NCI-H1930 (cell line): ENCODE measurements around the gene RNF5.
"Not testable (repeated sequence)": the region's sequence is repeated elsewhere in the genome, so short reads cannot be mapped to it uniquely, and the experiment has no call there.

ENCODE experiments used
- DNase-seq, 2 experiments: peaks; one replicate each; lab custom pipeline; 2025; lab: John Stamatoyannopoulos, UW

RNF5 gene

DNA sequence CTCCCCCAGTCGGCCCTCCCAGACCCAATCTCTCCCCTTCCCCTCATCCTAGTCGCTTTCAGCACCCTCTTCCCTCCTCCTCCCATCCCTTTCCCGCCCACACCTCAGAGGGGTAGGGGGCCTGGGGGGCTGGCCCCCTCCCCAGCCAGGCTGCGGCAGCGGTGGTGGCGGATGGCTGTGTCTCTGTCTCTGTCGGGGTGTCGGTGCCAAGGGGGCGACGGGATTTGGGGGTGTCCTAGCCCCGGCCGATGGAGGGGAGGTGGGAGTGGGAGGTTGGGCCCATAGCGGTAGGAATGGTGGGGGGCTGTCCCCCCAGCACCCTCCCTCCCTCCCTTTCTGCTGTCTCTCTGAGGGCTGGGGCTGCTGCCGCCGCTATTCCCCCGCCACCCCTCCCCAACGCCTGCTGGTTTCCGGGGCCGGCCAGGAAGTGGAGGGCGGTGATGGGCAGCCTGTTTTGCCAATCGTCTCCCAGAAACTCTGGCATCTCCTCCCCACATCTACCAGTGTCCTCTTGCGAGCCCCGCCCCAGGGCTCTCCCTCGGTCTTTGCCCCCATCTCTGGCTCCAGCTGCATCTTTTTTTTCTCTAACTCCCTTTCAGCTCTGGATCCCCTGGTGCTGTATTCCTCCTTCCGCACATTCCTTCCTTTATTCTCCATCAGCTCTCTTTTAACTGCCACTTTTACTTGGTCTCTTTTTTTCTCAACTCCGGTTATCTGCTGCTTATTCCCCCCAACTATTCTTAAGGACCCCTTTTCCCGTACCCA, 2.3 kb upstream of the RNF5 start, which contains the start of gene AGPAT1:
Gene AGPAT1, minus strand, starts transcription at position 374 of the 765 bp plus-strand sequence. CDS start 4,588 bp downstream, outside the sequence.
- DNase-seq: peak; percentile 84 to 94

DNA sequence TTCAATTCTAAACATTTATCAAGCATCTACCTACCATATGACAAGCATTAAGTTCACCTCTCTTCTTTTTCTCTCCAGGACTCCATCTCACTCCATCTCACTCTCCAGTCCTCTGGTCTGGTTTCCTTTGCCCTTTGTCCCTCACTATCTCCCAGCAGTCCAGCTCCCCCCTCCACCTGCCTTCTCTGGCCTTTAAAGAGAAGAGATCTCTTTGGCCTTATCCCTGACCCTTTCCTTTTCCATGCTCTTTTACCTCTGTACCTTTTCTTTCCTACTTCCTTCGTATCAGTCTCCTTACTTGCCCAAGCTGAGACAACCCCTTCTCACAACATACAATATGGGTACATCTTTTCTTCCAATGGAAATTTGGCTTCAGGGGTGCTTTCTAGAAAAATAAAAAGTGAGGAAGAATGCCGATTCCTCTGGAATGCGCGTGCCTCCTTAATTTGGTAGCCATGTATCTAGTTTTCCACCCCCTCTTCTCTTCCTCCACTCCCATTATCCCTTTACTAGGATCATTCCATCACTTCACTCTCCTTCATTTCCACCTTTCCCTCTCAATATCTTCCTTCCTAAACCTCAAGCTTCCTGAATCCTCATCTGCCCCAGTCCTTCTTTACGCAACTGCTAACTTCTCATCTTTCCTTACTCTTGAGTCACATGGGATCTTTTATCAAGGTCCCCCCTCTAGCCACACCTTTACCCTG, 1.6 kb upstream of the RNF5 start:
- DNase-seq: no peak

DNA sequence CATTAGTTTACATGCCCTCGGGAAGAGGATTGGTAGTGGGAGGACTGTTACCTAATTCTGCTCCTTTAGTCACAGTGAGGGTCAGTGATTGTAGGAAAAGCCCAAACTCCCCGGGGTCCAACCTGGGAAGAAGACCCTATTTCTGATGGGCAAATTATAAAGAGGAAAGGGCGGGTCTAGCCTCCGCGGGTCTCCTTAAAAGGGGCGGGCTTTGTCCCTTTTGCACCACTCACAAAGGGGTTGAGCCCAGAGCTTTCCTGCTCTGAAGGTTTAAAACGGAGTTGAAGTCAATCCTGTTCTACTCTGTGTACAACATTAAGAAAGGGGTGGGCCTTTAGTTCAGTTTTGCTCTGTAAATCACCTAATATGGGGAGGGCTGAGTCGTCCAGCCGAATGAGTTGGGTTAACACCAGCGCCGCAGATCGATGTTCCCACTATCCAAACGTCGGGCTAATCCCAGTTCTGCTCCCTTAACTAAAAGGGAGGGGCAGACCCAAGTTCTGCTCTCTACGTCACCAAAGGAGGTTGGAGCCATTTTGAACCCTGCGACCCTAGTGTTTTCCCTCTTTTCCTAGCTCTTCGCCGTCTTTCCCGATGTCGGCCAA, 920 bp upstream of the RNF5 start:
- DNase-seq: peak in 1 of 2 experiments; percentile 69

DNA sequence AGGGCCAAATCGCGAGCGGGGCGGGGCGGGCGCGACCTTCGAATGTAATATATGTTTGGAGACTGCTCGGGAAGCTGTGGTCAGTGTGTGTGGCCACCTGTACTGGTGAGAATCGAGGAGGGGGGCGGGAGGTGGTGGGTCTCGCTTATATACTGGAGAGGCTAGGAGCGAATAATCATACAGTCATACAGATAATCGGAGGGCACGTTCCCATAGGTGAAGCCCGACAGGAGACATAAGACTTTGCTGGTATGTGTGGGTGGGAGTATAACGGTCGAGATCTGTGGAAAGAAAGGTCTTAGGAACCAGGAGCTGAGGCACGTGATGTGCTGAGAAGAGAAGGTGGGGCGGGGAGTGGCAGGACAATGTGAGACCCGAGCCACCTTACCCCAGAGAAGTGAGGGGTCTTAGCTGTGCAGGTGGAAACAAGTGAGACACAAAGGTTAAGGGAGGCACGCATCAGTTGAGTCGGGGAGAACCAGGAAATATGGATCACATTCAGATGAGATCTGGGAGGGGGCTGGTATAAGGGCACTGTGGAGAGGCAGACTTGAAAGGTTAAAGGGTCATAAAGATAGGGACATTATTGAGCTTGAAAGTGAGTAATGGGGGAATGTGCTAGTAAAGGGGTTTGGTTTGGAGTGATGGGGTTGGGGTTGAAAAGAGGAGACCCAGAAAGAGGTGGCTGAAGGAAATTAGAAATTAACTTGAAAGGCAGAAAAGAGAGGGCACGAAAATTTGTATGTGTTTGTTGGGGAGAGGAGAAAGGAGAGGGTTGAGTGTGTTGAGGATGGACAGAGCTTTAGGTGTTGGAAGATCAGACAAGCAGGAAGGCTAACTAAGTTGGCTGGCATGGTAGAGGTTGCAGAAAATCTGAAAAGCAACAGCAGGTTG, 589 bp downstream of the RNF5 start:
- DNase-seq: no peak

DNA sequence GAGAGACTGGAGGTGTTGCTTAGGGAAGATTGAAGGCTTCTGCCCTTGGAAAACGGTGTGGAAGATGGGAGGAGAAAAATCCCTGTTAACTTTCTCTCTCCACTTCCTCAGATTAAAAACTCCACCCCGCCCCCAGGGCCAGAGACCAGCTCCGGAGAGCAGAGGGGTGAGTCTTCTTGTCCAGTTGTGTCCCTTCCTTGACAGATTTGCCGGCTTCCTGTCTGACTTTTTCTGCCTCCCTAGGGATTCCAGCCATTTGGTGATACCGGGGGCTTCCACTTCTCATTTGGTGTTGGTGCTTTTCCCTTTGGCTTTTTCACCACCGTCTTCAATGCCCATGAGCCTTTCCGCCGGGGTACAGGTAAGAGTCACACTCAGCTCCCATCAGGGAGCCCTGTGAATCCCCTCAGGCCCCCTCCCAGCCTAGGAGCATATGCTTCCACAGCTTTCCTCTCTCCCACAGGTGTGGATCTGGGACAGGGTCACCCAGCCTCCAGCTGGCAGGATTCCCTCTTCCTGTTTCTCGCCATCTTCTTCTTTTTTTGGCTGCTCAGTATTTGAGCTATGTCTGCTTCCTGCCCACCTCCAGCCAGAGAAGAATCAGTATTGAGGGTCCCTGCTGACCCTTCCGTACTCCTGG, 1.7 kb downstream of the RNF5 start:
- no peak for DNase-seq

DNA sequence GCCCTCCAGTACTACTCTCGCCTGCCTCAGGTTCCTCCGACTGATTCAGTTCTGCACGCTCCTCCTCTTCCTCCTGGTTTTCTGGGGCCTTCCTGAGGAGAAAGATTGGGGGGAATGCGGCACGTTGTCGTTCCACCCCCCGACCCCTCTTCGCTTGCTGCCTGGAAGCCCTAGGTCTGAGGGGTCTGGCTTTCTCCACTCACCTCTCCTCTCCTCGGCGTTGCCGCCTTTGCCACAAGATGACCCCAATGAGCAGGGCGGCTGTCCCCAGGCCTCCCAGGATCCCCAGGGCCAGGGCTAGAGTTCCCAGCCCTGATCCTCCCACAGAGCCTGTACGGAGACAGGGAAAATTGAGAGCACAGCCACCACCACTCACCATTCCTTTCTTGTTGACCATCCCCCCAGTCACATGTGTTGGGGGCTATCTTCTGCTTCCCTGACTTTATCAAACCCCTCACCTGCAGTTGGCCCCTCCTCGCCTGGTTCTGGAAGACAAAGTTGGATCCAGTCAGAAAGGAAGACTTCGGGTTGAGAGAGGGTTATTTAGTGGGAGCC, 3.0 kb downstream of the RNF5 start:
- DNase-seq: no peak

DNA sequence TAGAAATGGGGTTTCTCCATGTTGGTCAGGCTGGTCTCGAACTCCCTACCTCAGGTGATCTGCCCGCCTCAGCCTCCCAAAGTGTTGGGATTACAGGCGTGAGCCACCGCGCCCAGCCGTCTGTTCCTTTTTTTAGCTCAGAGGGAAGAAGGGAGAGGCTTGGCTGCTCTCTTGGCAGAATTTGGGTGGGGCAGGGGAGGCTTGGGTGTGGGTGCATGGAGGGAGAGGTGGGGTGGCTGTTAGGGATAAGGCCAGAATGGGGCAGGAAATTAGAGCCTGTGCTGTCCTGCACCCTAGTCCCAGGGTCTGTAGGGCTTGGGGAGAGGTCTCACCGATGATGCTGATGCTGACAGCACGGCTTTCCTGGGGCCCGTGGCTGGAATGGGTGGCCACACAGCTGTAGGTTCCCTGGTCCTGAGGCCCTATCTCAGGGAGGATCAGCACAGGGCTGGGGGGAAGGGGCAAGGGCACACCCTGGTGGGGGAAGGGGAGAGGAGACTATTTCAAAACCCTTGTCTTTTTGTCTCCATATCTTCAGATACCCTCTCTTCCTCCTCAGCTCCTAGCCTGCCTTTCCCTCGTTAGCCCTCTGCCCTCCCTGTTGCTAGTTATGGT, 3.8 kb downstream of the RNF5 start:
- DNase-seq: no peak

DNA sequence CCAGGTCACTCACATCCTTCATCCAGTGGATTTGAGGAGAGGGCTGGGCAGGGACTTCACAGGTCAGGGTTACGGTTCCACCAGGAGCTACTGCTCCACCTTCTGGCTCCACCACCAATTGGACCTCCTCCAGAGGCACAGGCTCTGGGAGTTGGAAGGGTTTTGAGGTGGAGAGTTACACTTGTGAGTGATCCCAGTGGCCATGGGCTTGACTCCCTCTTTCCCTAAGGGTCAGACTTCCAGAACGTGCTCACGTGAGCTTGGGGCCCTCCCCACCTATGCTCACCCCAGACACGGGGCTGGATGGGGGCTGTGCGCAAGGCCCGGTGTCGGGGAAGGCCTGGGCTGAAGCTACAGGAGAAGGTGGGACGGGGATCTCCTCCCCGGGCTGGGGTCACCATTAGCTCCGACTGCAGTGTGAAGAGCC, 4.4 kb downstream of the RNF5 start:
- DNase-seq: no peak

DNA sequence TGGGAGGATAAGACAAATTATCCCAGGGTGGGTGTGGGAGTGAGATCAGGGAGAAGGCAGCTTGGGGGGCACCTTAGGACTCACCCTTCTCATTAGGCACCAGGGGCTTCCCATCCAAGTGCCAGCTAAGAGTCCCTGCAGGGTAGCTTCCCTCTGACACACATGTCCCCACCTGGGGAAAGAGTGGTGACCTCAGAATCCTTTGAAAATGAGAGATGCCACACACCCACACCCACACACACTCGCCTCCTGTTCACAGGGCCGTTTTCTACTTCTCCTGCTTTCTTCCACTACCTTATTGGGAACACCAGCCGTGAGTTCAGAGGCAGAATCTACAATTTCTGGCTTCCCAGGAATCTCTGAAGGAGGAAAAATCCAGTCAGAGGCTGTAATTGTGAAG, 4.8 kb downstream of the RNF5 start:
- no peak for DNase-seq

DNA sequence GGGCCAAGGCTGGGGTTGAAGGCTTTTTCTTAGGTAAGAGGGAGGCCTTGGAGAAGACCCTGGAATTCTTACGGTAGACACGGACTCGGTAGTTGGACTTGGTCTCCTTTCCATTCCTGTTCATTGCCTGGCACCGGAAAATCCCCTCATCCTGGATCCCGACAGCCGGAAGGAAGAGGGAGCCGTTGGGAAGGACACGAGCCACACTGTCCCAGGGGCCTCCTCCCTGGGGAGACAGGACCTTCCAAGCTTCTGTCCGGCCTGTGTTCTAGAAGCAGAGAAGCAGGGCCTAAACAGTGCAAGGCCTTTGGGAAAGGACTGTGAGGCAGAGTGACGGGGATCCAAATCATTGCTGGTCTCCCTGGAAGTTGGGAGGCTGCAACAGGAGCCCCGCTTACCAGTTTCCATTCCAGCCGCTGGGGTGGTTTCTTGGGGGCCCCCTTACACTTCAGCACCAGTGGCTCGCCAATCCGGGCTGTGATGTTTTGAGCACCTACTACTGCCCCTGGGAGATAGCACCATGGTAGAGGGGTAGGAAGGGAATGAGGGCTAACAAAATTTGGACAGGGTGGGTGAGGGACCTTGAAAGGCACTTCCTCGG, 5.4 kb downstream of the RNF5 start:
- DNase-seq: no peak

DNA sequence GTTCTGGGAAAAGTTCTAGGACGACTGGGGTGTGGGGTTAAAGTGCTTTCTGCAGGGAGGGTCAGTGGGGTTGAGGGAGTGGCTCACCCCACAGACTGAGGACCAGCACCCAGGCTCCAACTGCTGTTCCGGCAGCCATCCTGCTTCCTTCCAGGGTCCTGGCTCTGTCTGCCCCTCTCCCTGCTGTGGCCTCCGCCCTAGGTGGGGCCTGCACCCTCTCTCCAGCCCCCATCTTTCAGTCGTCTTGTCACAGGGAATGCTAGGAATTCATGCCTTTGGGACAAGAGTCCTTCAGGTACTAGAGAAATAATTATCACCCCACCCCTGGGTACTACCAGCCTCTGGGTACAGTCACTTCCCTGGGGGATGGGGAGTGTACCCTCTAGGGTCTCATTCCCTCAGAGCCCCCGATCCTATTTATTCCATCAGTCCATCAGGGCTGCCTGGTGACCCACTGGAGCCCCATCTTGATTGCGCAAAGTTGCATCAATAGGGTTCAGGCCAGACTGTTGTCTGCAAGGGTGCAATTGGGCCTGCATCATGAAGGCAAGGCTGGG, 6.0 kb downstream of the RNF5 start, which contains the start of gene AGER:
Gene AGER, minus strand, starts transcription at position 170 of the 557 bp plus-strand sequence. Its CDS starts 31 bp downstream, at position 139.
- DNase-seq: no peak

DNA sequence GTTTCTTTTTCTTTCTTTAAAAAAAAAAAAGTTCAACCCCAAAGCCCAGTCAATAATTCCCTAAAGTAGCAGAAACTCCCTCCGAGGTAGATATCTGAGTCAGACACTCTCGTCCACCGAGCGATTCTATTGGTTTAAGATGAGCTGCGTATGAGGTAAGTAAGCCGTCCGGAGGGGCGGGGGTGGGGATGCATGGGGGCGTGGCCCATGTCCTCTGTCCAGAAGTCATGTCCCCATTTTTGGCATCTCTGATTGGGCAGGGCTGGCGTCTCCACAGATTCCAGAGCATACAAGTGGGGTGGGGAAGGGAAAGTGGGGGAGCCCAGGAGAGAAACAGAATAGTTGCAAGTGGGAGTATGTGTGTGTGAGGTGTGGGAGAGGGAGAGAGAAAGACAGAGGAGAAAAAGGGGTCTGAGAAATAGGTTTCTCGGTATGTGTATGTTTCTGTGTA, 7.5 kb downstream of the RNF5 start:
- not testable (repeated sequence) for DNase-seq

DNA sequence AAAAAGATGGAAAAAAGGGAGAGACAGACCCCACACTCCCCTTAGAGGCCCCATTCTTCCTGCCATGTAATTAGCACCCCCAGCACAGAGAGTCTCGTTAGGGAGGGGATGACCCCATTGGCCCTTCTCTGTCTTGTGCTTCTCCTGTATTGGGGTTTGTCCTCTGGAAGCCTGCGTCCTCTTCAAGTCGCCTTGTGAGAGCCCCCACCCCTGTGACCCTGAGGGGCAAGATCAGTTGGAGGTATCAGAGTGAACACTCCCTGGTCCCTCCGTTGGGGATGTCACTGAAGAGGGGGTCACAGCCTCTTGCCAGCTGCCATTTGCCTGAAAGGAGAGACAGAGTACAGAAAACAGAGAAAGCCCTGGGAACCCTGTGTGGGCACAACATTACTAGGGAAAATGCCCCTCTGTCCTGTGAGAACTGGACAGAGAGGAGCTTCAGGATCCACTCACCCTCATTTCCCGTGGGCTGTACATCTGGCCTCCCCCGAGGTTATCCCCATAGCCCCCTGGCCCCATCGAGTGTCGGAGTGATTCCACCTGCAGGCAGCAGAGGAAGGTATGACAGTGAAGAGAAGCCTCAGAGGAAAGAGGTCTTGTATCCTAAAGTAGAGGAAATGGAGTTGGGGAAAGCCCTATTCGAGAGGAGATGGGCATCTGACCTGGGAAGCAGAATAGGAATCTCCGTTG, 8.1 kb downstream of the RNF5 start:
- not testable (repeated sequence) for DNase-seq

DNA sequence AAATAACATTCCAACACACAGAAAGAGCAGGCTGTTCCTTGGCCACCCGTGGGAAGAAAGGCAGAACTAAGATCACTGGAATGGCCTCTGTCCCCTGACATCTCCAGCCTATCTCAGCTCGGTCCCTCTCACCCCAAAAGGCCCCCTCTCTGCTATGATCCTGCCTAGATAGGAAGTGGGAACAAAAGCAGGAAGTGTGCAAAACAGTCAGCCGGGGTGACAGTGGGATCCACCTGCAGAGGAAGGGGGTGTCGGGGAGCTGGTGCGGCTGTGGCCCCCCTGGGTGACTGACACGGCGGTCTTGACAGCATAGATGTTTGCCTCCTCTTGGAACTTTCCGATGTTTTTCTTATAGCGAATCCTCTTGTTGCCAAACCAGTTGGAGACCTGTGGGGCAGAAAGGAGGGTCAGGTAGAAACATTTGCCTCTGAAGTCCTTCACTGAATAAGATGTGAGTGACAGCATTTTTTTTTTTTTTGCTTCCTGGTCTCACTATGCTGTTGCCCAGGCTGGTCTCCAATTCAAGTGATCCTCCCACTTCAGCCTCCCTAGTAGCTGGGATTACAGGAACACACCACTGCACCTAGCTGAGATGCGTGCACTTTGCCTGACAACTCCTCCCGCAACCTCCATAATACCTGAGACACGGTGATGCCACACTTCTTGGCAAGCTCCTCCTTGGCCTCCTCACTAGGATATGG, 9.0 kb downstream of the RNF5 start:
- DNase-seq: no peak

DNA sequence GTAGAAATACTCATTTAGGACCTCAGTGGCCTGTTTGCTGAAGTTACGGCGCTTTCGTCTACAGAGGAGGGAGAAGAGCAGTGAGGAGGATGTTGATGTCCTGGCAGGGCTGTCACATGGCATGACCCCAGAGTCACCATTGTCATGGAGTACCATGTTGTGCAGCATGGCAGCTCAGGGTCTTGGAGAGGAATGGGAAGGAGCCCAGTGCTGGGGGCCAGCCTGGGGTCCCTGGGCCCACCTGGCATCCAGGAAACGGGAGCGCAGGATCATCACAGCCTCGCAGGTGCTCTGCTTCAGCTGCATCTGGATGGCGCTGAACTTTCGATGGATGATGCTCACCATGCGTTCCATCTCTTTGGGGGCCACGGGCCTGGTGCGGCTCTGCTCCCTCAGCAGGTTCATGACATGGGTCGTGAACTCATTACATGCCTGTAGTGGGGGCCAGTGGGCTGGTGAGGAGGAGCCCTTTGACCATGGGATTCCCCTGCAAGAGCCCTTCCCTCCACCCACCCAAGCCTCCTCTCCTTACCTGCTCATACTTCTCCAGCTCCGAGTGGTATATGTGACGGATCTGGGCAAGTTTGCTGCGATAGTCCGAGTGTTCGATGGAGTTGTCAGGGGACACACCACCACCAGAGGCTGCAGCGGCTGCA, 9.6 kb downstream of the RNF5 start:
- DNase-seq: not testable (repeated sequence)

DNA sequence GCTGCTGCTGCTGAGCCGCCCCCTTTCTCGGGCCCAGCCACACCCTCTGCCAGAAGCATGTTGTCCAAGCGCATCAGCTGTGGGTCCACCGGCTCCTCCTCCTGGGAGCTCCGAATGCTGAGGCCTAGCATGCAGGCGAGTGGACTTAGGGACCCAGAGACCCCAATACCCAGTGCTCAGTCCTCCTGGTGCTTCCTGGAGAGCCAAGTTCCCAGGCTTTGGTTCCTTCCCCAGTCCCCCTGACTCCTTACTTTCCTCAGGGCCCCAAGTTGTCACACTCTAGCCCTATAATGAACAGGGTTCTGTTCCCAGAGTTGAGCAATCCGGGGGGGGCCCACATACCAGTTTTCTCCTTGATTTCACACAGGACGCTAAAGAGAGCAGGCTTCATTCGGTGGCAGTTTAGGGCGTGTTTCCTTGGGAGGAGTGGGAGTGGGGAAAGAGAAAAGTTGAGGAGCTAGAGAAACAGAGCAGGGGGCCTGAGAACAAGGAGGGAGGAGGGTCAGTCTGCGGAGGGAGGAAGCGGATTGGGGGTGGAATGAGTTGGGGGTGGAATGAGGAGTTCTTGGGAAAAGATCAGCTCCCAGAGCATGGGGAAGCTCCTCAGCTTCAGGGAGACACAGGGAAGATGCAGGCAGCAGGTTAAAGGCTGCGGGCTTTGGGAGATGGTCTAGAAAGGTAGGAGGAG, 10.3 kb downstream of the RNF5 start:
- no peak for DNase-seq

DNA sequence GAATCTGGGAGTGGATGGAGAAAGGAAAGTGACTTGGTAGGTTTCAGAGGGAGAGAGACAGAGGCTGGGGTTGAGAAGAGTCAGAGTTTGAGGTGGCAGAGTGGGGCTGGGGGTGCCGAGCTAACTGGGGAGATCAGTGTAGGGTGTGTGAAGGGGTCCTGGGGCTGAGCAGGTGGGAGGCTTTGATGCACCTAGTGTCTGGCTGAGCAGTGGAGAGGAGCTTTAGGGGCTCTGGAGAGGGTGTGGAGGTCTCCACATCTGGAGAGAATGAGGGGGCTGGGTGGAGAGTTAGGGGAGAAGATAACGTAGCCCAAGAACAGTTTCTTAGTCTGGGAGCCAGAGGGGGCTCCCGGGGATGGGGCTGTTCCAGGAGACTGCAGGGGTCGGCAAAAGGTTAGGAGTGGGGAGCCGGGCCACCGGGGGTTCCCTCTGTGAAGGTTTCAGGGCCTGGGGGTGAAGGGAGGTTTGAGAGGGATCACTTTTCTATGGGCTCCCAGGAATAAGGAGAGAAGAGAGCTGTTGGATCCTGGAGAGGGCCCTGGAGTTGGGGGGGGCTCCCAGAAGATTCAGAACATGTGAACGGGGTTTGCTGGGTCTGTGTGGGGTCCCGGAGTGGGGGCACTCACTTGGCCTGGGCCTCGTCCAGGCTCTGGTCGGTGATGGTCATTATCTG, 11.0 kb downstream of the RNF5 start:
- no peak for DNase-seq
